Activated T-cell treated with anti-CD3 and anti-CD28 coated beads, Interleukin-2, amount 50 U/mL, for 24 hours (primary cell): Measurements from ENCODE around the gene PRPS1L1.

Experiments used
- DNase-seq: peaks from one replicate; pipeline ENCODE4 v3.0.0-alpha.2; 2020
- H3K27ac Mint-ChIP-seq: 2 replicates; pipeline ENCODE4 v1.8.0; 2020; ENCODE audit warnings: mild to moderate bottlenecking, mixed read lengths
- H3K27me3 Mint-ChIP-seq: 2 replicates; pipeline ENCODE4 v1.8.0; 2020; ENCODE audit warnings: mixed read lengths
- H3K36me3 Mint-ChIP-seq: 2 replicates; pipeline ENCODE4 v1.8.0; 2020; ENCODE audit warnings: low read depth, mixed read lengths
- H3K4me1 Mint-ChIP-seq: 2 replicates; pipeline ENCODE4 v1.8.0; 2020; ENCODE audit warnings: low read depth, mixed read lengths
- H3K4me3 Mint-ChIP-seq: 2 replicates; pipeline ENCODE4 v1.8.0; 2020; ENCODE audit warnings: mild to moderate bottlenecking, moderate library complexity, mixed read lengths
- H3K9me3 Mint-ChIP-seq: 2 replicates; pipeline ENCODE4 v1.8.0; 2020; ENCODE audit warnings: mixed read lengths

PRPS1L1 gene

GRCh38 chr7:18027628-18028027 is at the start of gene PRPS1L1:
TSS of gene PRPS1L1 (minus strand) at chr7:18027846.
- Mint-ChIP-seq H3K4me3 (no peak within 1 kb of the TSS), H3K9me3 (no peaks in the 10 kb centered on the region), H3K4me1 (no peaks in the 10 kb centered on the region), H3K27ac (no peak within 1 kb of the TSS), H3K36me3 (no peaks in the 10 kb centered on the region), H3K27me3 (peaks cover 10% of the 10 kb centered on the region)
- DNase-seq = no peak

GRCh38 chr7:18076461-18076860 is 48.8 kb upstream of the PRPS1L1 start:
- Mint-ChIP-seq H3K4me1 (no peaks in the 10 kb centered on the region), H3K27me3 (peaks cover 10% of the 10 kb centered on the region), H3K27ac (no peak overlapping the region), H3K4me3 (no peak overlapping the region), H3K9me3 (peaks cover 4% of the 10 kb centered on the region), H3K36me3 (peaks cover under 1% of the 10 kb centered on the region)
- no peak for DNase-seq

- H3K4me1 Mint-ChIP-seq = no peaks in the 10 kb centered on the region
- no peak for DNase-seq
- H3K27ac Mint-ChIP-seq = no peak overlapping the region
- no peak overlapping the region for H3K4me3 Mint-ChIP-seq
- no peaks in the 10 kb centered on the region for H3K27me3 Mint-ChIP-seq
- no peaks in the 10 kb centered on the region for H3K9me3 Mint-ChIP-seq
- H3K36me3 Mint-ChIP-seq = no peaks in the 10 kb centered on the region
These were observed 41.1 kb upstream of the PRPS1L1 start for GRCh38 chr7:18068745-18069144.

- Mint-ChIP-seq H3K27me3 (no peaks in the 10 kb centered on the region), H3K36me3 (no peaks in the 10 kb centered on the region)
These were observed 36.7 kb upstream of the PRPS1L1 start for GRCh38 chr7:18064242-18064838.

GRCh38 chr7:18063149-18063901 is 35.7 kb upstream of the PRPS1L1 start:
- H3K27me3 Mint-ChIP-seq = no peaks in the 10 kb centered on the region
- H3K27ac Mint-ChIP-seq = no peak overlapping the region
- H3K9me3 Mint-ChIP-seq = no peaks in the 10 kb centered on the region
- DNase-seq = no peak
- H3K4me3 Mint-ChIP-seq = no peak overlapping the region
- H3K4me1 Mint-ChIP-seq = no peaks in the 10 kb centered on the region
- H3K36me3 Mint-ChIP-seq = no peaks in the 10 kb centered on the region

More at GRCh38 chr7:18064242-18064838, 36.7 kb upstream of the PRPS1L1 start:
- Mint-ChIP-seq H3K27ac (no peak overlapping the region), H3K4me1 (no peaks in the 10 kb centered on the region), H3K4me3 (no peak overlapping the region), H3K9me3 (no peaks in the 10 kb centered on the region)
- no peak for DNase-seq

DNA sequence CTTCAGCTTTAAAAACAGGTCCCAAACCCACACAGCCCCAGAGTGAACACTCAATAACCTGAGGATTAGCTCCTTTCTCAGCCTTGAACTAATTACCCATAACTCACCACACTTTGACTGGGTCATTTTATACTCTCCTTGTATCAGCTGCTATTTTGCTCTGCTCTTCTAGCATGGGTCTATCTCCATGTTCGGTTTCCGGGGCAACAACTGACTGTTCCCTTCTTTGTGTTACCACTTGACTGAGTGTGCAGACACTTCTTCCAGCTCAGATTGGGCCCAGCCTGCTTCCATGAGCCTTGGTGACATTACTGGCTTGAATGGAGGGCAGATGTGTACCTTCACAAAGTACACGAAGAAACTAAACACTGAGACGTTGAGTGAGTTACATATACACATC is 31.5 kb upstream of the PRPS1L1 start:
- no peak overlapping the region for H3K27ac Mint-ChIP-seq
- DNase-seq = no peak
- H3K4me3 Mint-ChIP-seq = no peak overlapping the region
- no peaks in the 10 kb centered on the region for H3K9me3 Mint-ChIP-seq
- no peaks in the 10 kb centered on the region for H3K36me3 Mint-ChIP-seq
- H3K4me1 Mint-ChIP-seq = no peaks in the 10 kb centered on the region
- peaks cover 7% of the 10 kb centered on the region for H3K27me3 Mint-ChIP-seq

- Mint-ChIP-seq H3K36me3 (no peaks in the 10 kb centered on the region), H3K4me1 (no peaks in the 10 kb centered on the region), H3K27ac (no peak overlapping the region), H3K27me3 (peaks cover 9% of the 10 kb centered on the region), H3K4me3 (no peak overlapping the region), H3K9me3 (no peaks in the 10 kb centered on the region)
- no peak for DNase-seq
These were observed 26.3 kb upstream of the PRPS1L1 start for GRCh38 chr7:18053941-18054340.

GRCh38 chr7:18053177-18053928 is 25.7 kb upstream of the PRPS1L1 start:
- Mint-ChIP-seq H3K27ac (no peak overlapping the region), H3K36me3 (no peaks in the 10 kb centered on the region), H3K27me3 (peaks cover 12% of the 10 kb centered on the region), H3K9me3 (no peaks in the 10 kb centered on the region), H3K4me1 (no peaks in the 10 kb centered on the region), H3K4me3 (no peak overlapping the region)
- no peak for DNase-seq

GRCh38 chr7:18049262-18049661 is 21.6 kb upstream of the PRPS1L1 start:
- no peak overlapping the region for H3K4me3 Mint-ChIP-seq
- no peaks in the 10 kb centered on the region for H3K9me3 Mint-ChIP-seq
- peaks cover 7% of the 10 kb centered on the region for H3K27me3 Mint-ChIP-seq
- no peaks in the 10 kb centered on the region for H3K4me1 Mint-ChIP-seq
- no peak for DNase-seq
- no peaks in the 10 kb centered on the region for H3K36me3 Mint-ChIP-seq
- H3K27ac Mint-ChIP-seq = no peak overlapping the region

DNA sequence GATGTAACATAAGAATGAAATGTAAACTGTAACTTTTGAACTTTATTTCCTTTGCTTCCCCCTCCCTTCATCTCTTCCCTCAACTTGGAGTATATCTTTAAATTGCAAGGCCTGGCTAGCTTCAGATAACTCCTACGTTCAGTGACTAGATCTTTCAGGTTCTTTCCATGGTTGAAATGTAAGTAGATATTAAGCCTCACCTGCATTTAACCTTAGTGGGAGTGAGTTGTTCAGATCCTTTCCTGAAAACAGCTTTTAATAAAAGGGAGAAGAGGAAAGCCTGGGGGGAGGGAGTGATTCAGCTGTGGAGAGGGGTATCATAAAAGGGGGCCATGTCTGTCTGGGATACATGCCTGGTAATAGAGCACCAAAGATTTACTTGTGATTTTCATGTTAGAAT is 19.0 kb upstream of the PRPS1L1 start:
- H3K36me3 Mint-ChIP-seq = no peaks in the 10 kb centered on the region
- H3K9me3 Mint-ChIP-seq = peaks cover 2% of the 10 kb centered on the region
- H3K4me3 Mint-ChIP-seq = no peak overlapping the region
- DNase-seq = no peak
- H3K27me3 Mint-ChIP-seq = peaks cover 4% of the 10 kb centered on the region
- H3K27ac Mint-ChIP-seq = no peak overlapping the region
- no peaks in the 10 kb centered on the region for H3K4me1 Mint-ChIP-seq

DNA sequence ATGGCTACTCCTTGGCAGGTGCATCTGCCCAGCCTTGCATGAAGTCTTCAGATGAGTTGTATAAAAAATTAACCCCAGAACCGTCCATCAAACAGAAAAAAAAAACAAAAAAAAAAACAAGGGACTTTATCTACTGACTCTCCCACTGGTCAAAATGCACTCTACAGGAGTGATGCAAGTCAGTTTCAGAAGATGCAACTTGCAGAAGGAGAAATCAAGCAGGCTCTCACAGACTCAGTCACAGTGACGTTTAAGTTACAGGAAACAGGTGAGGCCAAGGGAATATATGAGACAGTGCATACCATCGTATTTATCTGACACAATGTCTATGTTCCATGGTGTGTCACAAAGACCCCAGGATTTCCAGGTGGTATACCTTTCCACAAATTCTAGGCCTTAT is 17.5 kb upstream of the PRPS1L1 start:
- no peak for DNase-seq
- Mint-ChIP-seq H3K27me3 (peaks cover 4% of the 10 kb centered on the region), H3K4me1 (no peaks in the 10 kb centered on the region), H3K36me3 (no peaks in the 10 kb centered on the region), H3K4me3 (no peak overlapping the region), H3K27ac (no peak overlapping the region), H3K9me3 (peaks cover 2% of the 10 kb centered on the region)

- H3K4me1 Mint-ChIP-seq = no peaks in the 10 kb centered on the region
- DNase-seq = no peak
- H3K36me3 Mint-ChIP-seq = no peaks in the 10 kb centered on the region
- peaks cover 2% of the 10 kb centered on the region for H3K9me3 Mint-ChIP-seq
- H3K27ac Mint-ChIP-seq = no peak overlapping the region
- no peaks in the 10 kb centered on the region for H3K27me3 Mint-ChIP-seq
- no peak overlapping the region for H3K4me3 Mint-ChIP-seq
These were observed 13.5 kb upstream of the PRPS1L1 start for GRCh38 chr7:18041191-18041590.

GRCh38 chr7:18040196-18040595 is 12.6 kb upstream of the PRPS1L1 start:
- Mint-ChIP-seq H3K27ac (no peak overlapping the region), H3K9me3 (peaks cover 2% of the 10 kb centered on the region), H3K36me3 (no peaks in the 10 kb centered on the region), H3K27me3 (no peaks in the 10 kb centered on the region), H3K4me3 (no peak overlapping the region), H3K4me1 (no peaks in the 10 kb centered on the region)
- DNase-seq = no peak

- H3K4me1 Mint-ChIP-seq = no peaks in the 10 kb centered on the region
- H3K27ac Mint-ChIP-seq = no peak overlapping the region
- H3K4me3 Mint-ChIP-seq = no peak overlapping the region
- H3K9me3 Mint-ChIP-seq = peaks cover 2% of the 10 kb centered on the region
- no peak for DNase-seq
- H3K36me3 Mint-ChIP-seq = no peaks in the 10 kb centered on the region
- H3K27me3 Mint-ChIP-seq = no peaks in the 10 kb centered on the region
These were observed 10.7 kb upstream of the PRPS1L1 start for GRCh38 chr7:18038382-18038781.

DNA sequence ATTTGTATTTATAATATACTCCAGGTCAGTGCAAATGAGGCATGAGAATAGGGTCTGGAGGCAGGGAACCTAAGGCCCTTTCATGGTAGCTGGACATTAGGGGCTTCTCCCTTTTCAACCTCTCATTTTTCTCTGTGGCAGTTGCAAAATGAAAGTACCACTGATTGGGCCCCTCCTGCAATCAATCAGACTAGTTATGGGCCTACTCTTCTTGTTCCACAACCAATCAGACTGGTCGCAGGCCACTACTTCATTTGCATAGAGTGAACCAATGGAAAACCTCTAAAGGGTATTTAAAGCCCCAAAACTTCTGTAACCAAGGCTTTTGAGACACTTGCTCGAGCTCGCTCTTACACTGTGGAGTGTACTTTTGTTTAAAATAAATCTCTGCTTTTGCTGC is 10.0 kb upstream of the PRPS1L1 start:
- DNase-seq = no peak
- no peaks in the 10 kb centered on the region for H3K9me3 Mint-ChIP-seq

More for the DNA sequence above, 10.0 kb upstream of the PRPS1L1 start:
- Mint-ChIP-seq H3K27me3 (no peaks in the 10 kb centered on the region), H3K27ac (no peak overlapping the region), H3K4me1 (no peaks in the 10 kb centered on the region), H3K4me3 (no peak overlapping the region), H3K36me3 (no peaks in the 10 kb centered on the region)
